NK-92 treated with Interleukin-12 subunit alpha and Interleukin-12 subunit beta, amount 100 ng/mL, for 24 hours (cell line): Measurements from ENCODE around the gene LGR4.
"Not testable (repeated sequence)": the region's sequence is repeated elsewhere in the genome, so short reads cannot be mapped to it uniquely, and the experiment has no call there.

Source experiments
- DNase-seq: peaks from one replicate; lab custom pipeline; 2025; lab: John Stamatoyannopoulos, UW

LGR4 gene

GRCh38 chr11:27348340-27348873 lies 124.2 kb downstream of the LGR4 start:
- no peak for DNase-seq

GRCh38 chr11:27347359-27348339 lies 124.9 kb downstream of the LGR4 start:
- no peak for DNase-seq

- DNase-seq: no peak
These were observed 132.6 kb downstream of the LGR4 start for GRCh38 chr11:27339941-27340340.

- DNase-seq: not testable (repeated sequence)
These were observed 137.8 kb downstream of the LGR4 start for GRCh38 chr11:27334764-27335163.

- no peak for DNase-seq
These were observed 140.6 kb downstream of the LGR4 start for GRCh38 chr11:27331981-27332380.

GRCh38 chr11:27330633-27331270 lies 141.8 kb downstream of the LGR4 start:
- DNase-seq: no peak

- DNase-seq: no peak
These were observed 142.5 kb downstream of the LGR4 start for GRCh38 chr11:27329867-27330632.

GRCh38 chr11:27328614-27329013 lies 144.0 kb downstream of the LGR4 start:
- no peak for DNase-seq

GRCh38 chr11:27327064-27327463 lies 145.5 kb downstream of the LGR4 start:
- not testable (repeated sequence) for DNase-seq

- not testable (repeated sequence) for DNase-seq
These were observed 150.4 kb downstream of the LGR4 start for GRCh38 chr11:27322196-27322595.

GRCh38 chr11:27321340-27321739 lies 151.2 kb downstream of the LGR4 start:
- DNase-seq: not testable (repeated sequence)

GRCh38 chr11:27319072-27319471 lies 153.5 kb downstream of the LGR4 start:
- DNase-seq: no peak

- DNase-seq: no peak
These were observed 154.8 kb downstream of the LGR4 start for GRCh38 chr11:27317751-27318150.
